ENCODE data around the gene PSMA5.
"Not testable (repeated sequence)": the region's sequence is repeated elsewhere in the genome, so short reads cannot be mapped to it uniquely, and the experiment has no call there.

PSMA5 gene

GRCh38 chr1:109392037-109392787 lies 34.0 kb downstream of the PSMA5 start:
- no peak for DNase-seq (ENCODE audit: low read depth)

GRCh38 chr1:109391626-109392025 lies 34.6 kb downstream of the PSMA5 start:
- DNase-seq (ENCODE audit: low read depth) = no peak

- DNase-seq (ENCODE audit: low read depth) = no peak
These were observed 35.1 kb downstream of the PSMA5 start for GRCh38 chr1:109391157-109391556.

GRCh38 chr1:109389638-109390341 lies 36.5 kb downstream of the PSMA5 start:
- DNase-seq (ENCODE audit: low read depth) = no peak

GRCh38 chr1:109388884-109389637 lies 37.2 kb downstream of the PSMA5 start:
- DNase-seq (ENCODE audit: low read depth) = no peak

GRCh38 chr1:109388208-109388711 lies 38.0 kb downstream of the PSMA5 start:
- DNase-seq (ENCODE audit: low read depth) = no peak

- DNase-seq (ENCODE audit: low read depth) = no peak
These were observed 40.1 kb downstream of the PSMA5 start for GRCh38 chr1:109386054-109386717.

DNA sequence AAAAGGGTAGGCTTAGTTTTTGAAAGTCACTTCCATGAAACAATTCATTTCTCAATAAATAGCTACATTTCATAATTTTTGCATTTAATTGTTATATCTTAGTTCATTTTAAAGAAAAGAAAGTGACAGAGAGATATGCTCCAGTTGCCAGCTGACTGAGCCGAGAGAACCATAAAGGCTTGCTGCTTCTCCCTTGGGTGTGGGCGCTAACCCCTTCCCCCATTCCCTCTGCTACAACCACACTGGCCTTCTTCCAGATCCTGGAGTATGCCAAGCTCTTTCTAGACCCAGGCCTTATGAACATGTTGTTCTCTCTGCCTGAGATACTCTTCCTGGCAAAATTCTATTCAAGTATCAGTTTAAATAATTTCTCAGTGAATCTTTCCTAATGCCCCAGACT lies 40.8 kb downstream of the PSMA5 start:
- no peak for DNase-seq (ENCODE audit: low read depth)

- no peak for DNase-seq (ENCODE audit: low read depth)
These were observed 42.4 kb downstream of the PSMA5 start for GRCh38 chr1:109383854-109384253.

DNA sequence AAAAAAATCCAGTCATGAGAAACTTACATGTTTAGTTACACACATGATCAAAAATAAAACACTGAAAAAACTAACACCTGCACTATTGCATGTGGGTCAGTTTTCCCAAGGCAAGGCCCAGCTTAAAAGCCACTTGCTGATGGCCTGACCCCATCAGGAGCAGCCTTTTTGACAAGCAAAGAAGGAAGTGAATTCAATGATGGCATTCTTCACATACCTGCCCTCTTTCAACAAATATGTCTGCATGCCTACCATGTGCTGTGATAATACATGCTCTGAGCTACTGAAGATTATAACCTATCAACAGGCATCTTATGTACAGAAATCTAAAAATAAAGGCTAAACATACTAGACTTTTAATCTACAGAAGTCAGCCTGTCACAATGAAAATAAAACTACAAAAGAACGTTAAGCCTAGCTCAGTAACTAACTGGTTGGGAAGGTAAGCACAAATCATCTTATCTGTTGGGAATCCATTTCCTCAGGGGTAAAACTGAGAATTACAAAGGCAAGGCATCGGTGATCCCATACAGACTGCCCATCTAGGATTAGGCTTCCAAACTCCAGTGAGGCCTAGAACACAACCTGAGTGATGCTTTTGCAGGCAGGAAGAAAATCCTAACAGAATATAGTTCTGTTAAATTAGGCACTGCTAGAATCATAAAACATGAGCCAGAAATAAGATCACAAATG lies 43.0 kb downstream of the PSMA5 start:
- DNase-seq (ENCODE audit: low read depth) = no peak

DNA sequence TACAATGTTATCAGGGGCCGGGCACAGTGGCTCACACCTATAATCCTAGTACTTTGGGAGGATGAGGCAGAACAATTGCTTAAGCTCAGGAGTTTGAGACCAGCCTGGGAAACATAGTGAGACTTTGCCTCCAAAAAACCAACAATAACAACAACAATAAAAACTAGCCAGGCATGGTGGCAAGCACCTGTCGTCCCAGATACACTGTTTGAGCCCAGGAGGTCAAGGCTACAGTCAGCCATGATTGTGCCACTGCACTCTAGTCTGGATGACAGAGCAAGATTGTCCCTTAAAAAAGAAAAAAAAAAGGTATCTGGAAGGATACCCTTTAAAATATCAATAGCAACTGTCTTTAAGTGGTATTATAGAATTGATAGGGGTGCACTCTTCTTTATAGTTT lies 44.7 kb downstream of the PSMA5 start:
- no peak for DNase-seq (ENCODE audit: low read depth)

GRCh38 chr1:109379907-109380306 lies 46.3 kb downstream of the PSMA5 start:
- no peak for DNase-seq (ENCODE audit: low read depth)

GRCh38 chr1:109379422-109379821 lies 46.8 kb downstream of the PSMA5 start:
- DNase-seq (ENCODE audit: low read depth) = no peak

DNA sequence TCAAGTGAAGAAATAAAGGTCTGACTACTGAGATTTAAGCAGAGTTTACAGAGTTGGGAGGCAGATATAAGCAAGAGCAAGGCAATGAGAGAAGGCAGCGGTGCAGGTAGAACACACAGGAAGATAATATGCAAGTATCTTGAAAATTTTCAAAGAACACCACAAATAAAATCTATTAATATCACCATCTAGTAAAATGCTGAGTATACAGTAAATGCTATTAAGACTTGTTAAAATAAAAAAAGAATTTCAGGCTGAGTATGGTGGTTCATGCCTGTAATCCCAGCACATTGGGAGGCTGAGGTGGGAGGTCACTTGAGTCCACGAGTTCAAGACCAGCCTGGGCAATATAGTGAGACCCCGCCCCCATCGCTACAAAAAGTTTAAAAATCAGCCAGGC lies 48.5 kb downstream of the PSMA5 start:
- DNase-seq (ENCODE audit: low read depth) = no peak

DNA sequence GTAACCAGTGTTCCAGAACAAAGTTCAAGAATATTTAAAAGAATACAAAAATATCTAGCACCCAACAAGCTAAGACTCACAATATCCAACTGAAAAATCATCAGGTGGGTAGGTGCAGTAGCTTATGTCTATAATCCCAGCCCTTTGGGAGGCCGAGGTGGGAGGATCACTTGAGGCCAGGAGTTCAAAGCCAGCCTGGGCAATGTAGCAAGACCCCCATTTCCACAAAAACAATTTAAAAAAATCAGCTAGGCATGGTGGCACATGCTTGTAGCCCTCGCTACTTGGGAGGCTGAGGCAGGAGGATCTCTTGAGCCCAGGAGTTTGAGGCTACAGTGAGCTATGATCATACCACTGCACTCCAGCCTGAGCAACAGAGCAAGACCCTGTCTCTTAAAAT lies 52.6 kb downstream of the PSMA5 start:
- DNase-seq (ENCODE audit: low read depth) = not testable (repeated sequence)

- no peak for DNase-seq (ENCODE audit: low read depth)
These were observed 53.1 kb downstream of the PSMA5 start for GRCh38 chr1:109373126-109373525.

GRCh38 chr1:109372281-109372680 lies 54.0 kb downstream of the PSMA5 start:
- no peak for DNase-seq (ENCODE audit: low read depth)

DNA sequence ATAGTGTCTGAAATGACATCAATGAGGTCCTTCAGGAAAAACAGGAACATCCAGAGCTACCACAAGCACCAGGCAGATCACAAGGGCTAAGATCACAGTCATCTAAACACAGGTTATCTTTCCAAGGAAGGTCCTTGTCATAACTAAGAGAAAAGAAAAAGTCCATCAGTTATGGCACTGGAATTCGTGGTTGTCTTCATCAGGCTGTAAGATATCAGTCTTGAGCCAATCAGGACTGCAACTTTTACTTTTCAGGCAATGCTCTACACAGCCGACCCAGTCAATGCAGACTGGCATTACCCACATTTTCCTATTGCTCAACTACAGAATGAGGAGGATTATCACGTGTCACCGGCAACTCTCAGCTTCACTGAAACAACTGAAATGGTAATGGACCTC lies 54.9 kb downstream of the PSMA5 start:
- peak; percentile 66 for DNase-seq (ENCODE audit: low read depth)

GRCh38 chr1:109370712-109371340 lies 55.4 kb downstream of the PSMA5 start:
- DNase-seq (ENCODE audit: low read depth) = peak; percentile 95

DNA sequence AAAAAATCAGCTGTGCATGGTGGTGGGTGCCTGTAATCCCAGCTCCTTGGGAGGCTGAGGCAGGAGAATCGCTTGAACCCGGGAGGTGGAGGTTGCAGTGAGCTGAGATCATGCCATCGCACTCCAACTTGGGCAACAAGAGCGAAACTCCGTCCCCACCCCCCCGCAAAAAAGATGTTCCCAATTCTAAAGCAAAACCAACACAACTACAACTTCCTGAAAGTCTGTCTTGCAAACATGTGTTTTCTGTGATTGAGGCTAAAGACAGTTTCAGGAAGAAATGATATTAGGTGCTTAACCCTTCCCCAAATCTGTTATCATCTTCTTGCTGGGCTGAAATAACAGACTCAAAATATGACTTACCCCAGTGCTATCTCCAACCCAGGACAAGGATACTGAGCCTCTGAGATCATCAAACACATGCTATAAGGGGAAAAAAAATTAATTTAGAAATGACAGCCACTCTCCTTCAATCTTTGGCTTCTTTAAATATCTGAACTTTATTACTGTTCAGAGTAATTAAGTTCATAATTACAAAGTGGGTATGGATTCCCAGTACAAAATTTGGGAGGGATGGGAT lies 57.0 kb downstream of the PSMA5 start:
- peak; percentile 55 for DNase-seq (ENCODE audit: low read depth)

DNA sequence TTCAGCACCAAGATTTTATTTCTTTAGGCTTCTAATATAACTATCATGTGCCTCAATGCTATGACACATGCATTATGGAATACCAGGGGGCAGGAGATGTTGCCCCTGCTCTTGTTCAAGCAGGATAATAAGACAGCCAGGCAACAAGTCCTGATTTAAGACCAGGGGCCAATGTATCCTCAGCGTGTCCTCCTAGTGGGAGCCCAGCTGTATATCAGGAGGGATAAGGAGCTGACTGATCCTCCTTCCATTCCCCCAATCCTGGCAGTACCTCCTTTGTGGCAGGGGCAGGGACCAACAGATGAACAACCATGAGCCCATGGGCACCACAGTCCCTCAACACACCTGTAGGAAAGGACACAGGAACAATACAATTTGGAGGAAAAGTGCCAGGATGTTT lies 57.8 kb downstream of the PSMA5 start:
- DNase-seq (ENCODE audit: low read depth) = no peak

Data from HS-27A (cell line).